ENCODE measurements around the gene TGM6.
A peak's percentile ranks its signal among the peaks of the same experiment; 100 is the strongest.

The TGM6 gene

GRCh38 chr20:2460752-2461424 lies 80.2 kb downstream of the TGM6 start:
- Histone ChIP-seq H3K36me3 (ENCODE audit: insufficient read depth, low read depth, low read length) (peaks cover 78% of the 10 kb centered on the region), H3K4me1 (ENCODE audit: insufficient read depth, low read length) (no peaks in the 10 kb centered on the region), H3K9ac (ENCODE audit: low read depth, low read length) (no peak overlapping the region), H3K27me3 (ENCODE audit: insufficient read depth, low read length) (no peaks in the 10 kb centered on the region), H3K27ac (ENCODE audit: low read length) (no peak overlapping the region), H3K4me3 (ENCODE audit: low read length) (no peak overlapping the region), H3K9me3 (ENCODE audit: insufficient read depth, low read depth, low read length) (no peaks in the 10 kb centered on the region)

GRCh38 chr20:2462484-2462883 lies 81.8 kb downstream of the TGM6 start:
- Histone ChIP-seq H3K36me3 (ENCODE audit: insufficient read depth, low read depth, low read length) (peaks cover 94% of the 10 kb centered on the region), H3K27ac (ENCODE audit: low read length) (no peak overlapping the region), H3K4me1 (ENCODE audit: insufficient read depth, low read length) (no peaks in the 10 kb centered on the region), H3K9me3 (ENCODE audit: insufficient read depth, low read depth, low read length) (no peaks in the 10 kb centered on the region), H3K4me3 (ENCODE audit: low read length) (no peak overlapping the region), H3K27me3 (ENCODE audit: insufficient read depth, low read length) (no peaks in the 10 kb centered on the region), H3K9ac (ENCODE audit: low read depth, low read length) (no peak overlapping the region)

- Histone ChIP-seq H3K4me1 (ENCODE audit: insufficient read depth, low read length) (no peaks in the 10 kb centered on the region), H3K27me3 (ENCODE audit: insufficient read depth, low read length) (no peaks in the 10 kb centered on the region), H3K4me3 (ENCODE audit: low read length) (no peak overlapping the region), H3K27ac (ENCODE audit: low read length) (no peak overlapping the region), H3K9ac (ENCODE audit: low read depth, low read length) (no peak overlapping the region), H3K36me3 (ENCODE audit: insufficient read depth, low read depth, low read length) (peaks cover 100% of the 10 kb centered on the region), H3K9me3 (ENCODE audit: insufficient read depth, low read depth, low read length) (no peaks in the 10 kb centered on the region)
Measured at GRCh38 chr20:2463616-2464365, 83.1 kb downstream of the TGM6 start.

- no peak overlapping the region for H3K27ac ChIP-seq (ENCODE audit: low read length)
- no peak overlapping the region for H3K4me3 ChIP-seq (ENCODE audit: low read length)
- no peaks in the 10 kb centered on the region for H3K27me3 ChIP-seq (ENCODE audit: insufficient read depth, low read length)
- H3K9me3 ChIP-seq (ENCODE audit: insufficient read depth, low read depth, low read length) = no peaks in the 10 kb centered on the region
- H3K4me1 ChIP-seq (ENCODE audit: insufficient read depth, low read length) = 0 out of 2 replicates have a peak, but pooled peaks cover 3% of the 10 kb centered on the region
- H3K36me3 ChIP-seq (ENCODE audit: insufficient read depth, low read depth, low read length) = peaks cover 98% of the 10 kb centered on the region
- H3K9ac ChIP-seq (ENCODE audit: low read depth, low read length) = no peak overlapping the region
Measured at GRCh38 chr20:2465100-2465499, 84.4 kb downstream of the TGM6 start.

- H3K4me3 ChIP-seq (ENCODE audit: low read length) = peak overlapping the region; percentile 0; the same call in 1 of the 2 replicates
- H3K9ac ChIP-seq (ENCODE audit: low read depth, low read length) = no peak overlapping the region
- H3K36me3 ChIP-seq (ENCODE audit: insufficient read depth, low read depth, low read length) = peaks cover 74% of the 10 kb centered on the region
- H3K27ac ChIP-seq (ENCODE audit: low read length) = no peak overlapping the region
- H3K27me3 ChIP-seq (ENCODE audit: insufficient read depth, low read length) = no peaks in the 10 kb centered on the region
- 0 out of 2 replicates have a peak, but pooled peaks cover 8% of the 10 kb centered on the region for H3K4me1 ChIP-seq (ENCODE audit: insufficient read depth, low read length)
- H3K9me3 ChIP-seq (ENCODE audit: insufficient read depth, low read depth, low read length) = no peaks in the 10 kb centered on the region
Measured at GRCh38 chr20:2467412-2467811, 86.7 kb downstream of the TGM6 start.

GRCh38 chr20:2468581-2469407 lies 88.1 kb downstream of the TGM6 start:
- Histone ChIP-seq H3K36me3 (ENCODE audit: insufficient read depth, low read depth, low read length) (peaks cover 61% of the 10 kb centered on the region), H3K27me3 (ENCODE audit: insufficient read depth, low read length) (no peaks in the 10 kb centered on the region), H3K4me1 (ENCODE audit: insufficient read depth, low read length) (0 out of 2 replicates have a peak, but pooled peaks cover 8% of the 10 kb centered on the region), H3K4me3 (ENCODE audit: low read length) (peak overlapping the region; percentile 98), H3K27ac (ENCODE audit: low read length) (no peak overlapping the region), H3K9me3 (ENCODE audit: insufficient read depth, low read depth, low read length) (no peaks in the 10 kb centered on the region), H3K9ac (ENCODE audit: low read depth, low read length) (peak overlapping the region; percentile 100; the same call in 1 of the 2 replicates)

- peak overlapping the region; percentile 100 for H3K9ac ChIP-seq (ENCODE audit: low read depth, low read length)
- no peaks in the 10 kb centered on the region for H3K9me3 ChIP-seq (ENCODE audit: insufficient read depth, low read depth, low read length)
- H3K4me1 ChIP-seq (ENCODE audit: insufficient read depth, low read length) = peaks cover 12% of the 10 kb centered on the region; the same call in 1 of the 2 replicates
- H3K4me3 ChIP-seq (ENCODE audit: low read length) = peak overlapping the region; percentile 98
- no peaks in the 10 kb centered on the region for H3K27me3 ChIP-seq (ENCODE audit: insufficient read depth, low read length)
- peak overlapping the region; percentile 88 for H3K27ac ChIP-seq (ENCODE audit: low read length)
- H3K36me3 ChIP-seq (ENCODE audit: insufficient read depth, low read depth, low read length) = peaks cover 48% of the 10 kb centered on the region
Measured at GRCh38 chr20:2469991-2470422, 89.3 kb downstream of the TGM6 start.

- H3K27me3 ChIP-seq (ENCODE audit: insufficient read depth, low read length) = no peaks in the 10 kb centered on the region
- peak within 1 kb of the TSS; percentile 98 for H3K4me3 ChIP-seq (ENCODE audit: low read length)
- H3K9ac ChIP-seq (ENCODE audit: low read depth, low read length) = peak within 1 kb of the TSS; percentile 100
- H3K27ac ChIP-seq (ENCODE audit: low read length) = peak within 1 kb of the TSS; percentile 88
- peaks cover 14% of the 10 kb centered on the region; the same call in 1 of the 2 replicates for H3K4me1 ChIP-seq (ENCODE audit: insufficient read depth, low read length)
- H3K9me3 ChIP-seq (ENCODE audit: insufficient read depth, low read depth, low read length) = no peaks in the 10 kb centered on the region
- H3K36me3 ChIP-seq (ENCODE audit: insufficient read depth, low read depth, low read length) = peaks cover 42% of the 10 kb centered on the region
Measured at GRCh38 chr20:2470423-2471193, 89.9 kb downstream of the TGM6 start, which contains the start of gene SNRPB. SNRPB (minus strand) TSS chr20:2470789; CDS start chr20:2470690, 99 bp downstream.

GRCh38 chr20:2473516-2473915 lies 92.8 kb downstream of the TGM6 start:
- Histone ChIP-seq H3K4me3 (ENCODE audit: low read length) (no peak overlapping the region), H3K27ac (ENCODE audit: low read length) (no peak overlapping the region), H3K4me1 (ENCODE audit: insufficient read depth, low read length) (peaks cover 18% of the 10 kb centered on the region; the same call in 1 of the 2 replicates), H3K9ac (ENCODE audit: low read depth, low read length) (no peak overlapping the region), H3K27me3 (ENCODE audit: insufficient read depth, low read length) (no peaks in the 10 kb centered on the region), H3K9me3 (ENCODE audit: insufficient read depth, low read depth, low read length) (no peaks in the 10 kb centered on the region), H3K36me3 (ENCODE audit: insufficient read depth, low read depth, low read length) (peaks cover 13% of the 10 kb centered on the region)

- H3K36me3 ChIP-seq (ENCODE audit: insufficient read depth, low read depth, low read length) = no peaks in the 10 kb centered on the region
- H3K9me3 ChIP-seq (ENCODE audit: insufficient read depth, low read depth, low read length) = no peaks in the 10 kb centered on the region
- H3K4me1 ChIP-seq (ENCODE audit: insufficient read depth, low read length) = peaks cover 12% of the 10 kb centered on the region; the same call in 1 of the 2 replicates
- no peaks in the 10 kb centered on the region for H3K27me3 ChIP-seq (ENCODE audit: insufficient read depth, low read length)
- no peak overlapping the region for H3K9ac ChIP-seq (ENCODE audit: low read depth, low read length)
- no peak overlapping the region for H3K4me3 ChIP-seq (ENCODE audit: low read length)
- no peak overlapping the region for H3K27ac ChIP-seq (ENCODE audit: low read length)
Measured at GRCh38 chr20:2475850-2476741, 95.4 kb downstream of the TGM6 start.
